ENCODE data around the gene REXO2.
A peak's percentile ranks its signal among the peaks of the same experiment; 100 is the strongest.

Gene REXO2

GRCh38 chr11:114439229-114440120 lies at the start of gene REXO2:
TSS of gene REXO2 (plus strand) at chr11:114439467. CDS start at chr11:114439529, 62 bp downstream.
- peak; percentile 94 for DNase-seq

DNA sequence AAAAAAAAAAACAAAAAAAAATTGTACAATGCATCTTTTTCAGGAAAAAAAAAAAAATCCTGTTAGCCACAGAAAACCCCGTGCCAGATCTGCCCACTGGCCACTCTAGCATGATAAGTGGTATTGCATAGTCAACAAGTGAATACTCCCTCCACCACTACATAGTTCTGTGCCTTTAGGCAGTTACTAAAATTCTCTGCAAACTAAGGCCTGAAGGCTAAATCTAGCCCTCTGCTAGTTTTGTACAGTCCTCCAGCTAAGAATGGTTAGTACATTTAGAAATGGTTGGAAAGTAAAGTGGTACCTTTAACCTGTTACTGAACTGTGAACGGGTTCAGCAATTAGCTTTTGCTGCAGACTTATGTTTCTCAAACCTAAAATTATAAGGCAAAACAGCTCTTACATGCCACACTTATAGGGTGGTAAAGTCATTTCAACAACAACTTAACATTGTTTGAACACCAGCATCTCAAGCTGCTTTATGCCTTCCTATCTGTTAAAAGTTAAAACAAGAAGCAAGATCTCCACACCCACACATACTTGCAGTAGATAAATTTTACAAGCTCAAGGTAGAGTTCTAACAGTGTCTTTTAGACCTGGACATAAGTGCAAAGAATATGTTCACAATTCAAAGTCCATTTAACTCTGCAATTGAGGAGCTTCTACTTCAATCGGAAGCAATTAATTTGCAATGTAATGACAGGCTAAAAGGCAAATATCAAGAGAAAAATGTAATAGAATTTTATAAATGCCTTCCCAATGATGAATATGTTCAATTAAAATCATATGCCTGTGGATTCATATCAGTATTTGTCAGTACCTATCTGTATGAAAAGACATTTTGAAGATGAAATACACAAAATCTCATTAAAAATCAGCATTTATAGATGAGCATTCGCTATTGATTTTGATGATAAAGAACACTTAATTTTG lies 46.3 kb upstream of the REXO2 start:
- no peak for DNase-seq

DNA sequence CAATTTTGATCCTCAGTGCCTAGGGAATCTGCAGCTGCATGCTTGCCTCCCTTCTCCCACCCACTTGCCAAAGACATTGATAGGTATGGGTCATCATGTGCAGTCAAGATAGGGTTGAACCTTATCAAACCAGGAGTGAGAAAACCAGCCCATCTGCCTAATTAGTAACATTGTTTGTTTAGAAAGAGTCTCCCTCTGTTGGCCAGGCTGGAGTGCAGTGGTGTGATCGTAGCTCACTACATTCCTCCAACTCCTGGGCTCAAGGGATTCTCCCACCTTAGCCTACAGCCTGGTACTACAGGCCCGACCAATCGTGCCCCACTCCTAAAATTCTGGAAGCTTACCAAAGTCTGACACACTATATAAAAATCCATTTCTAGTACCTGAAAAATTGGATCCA lies 43.5 kb upstream of the REXO2 start:
- DNase-seq = no peak

DNA sequence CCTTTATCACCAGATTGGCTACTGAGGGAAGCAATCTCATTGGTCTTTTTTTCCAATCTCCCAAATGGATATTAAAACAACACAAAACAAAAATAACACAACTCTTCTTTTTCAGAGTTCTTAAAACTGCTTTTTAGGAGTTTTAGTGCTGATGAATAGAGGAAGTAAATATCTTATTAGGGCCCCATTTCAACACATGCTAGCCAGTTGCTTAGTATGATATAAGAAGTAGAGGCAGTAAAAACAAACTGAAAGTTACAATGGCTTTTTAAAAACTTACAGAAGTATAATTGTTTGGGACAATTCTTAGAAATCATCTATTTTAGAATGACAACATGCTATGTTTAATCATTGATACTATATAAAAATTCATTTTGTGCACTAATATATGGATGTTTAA lies 42.4 kb upstream of the REXO2 start:
- DNase-seq = no peak

DNA sequence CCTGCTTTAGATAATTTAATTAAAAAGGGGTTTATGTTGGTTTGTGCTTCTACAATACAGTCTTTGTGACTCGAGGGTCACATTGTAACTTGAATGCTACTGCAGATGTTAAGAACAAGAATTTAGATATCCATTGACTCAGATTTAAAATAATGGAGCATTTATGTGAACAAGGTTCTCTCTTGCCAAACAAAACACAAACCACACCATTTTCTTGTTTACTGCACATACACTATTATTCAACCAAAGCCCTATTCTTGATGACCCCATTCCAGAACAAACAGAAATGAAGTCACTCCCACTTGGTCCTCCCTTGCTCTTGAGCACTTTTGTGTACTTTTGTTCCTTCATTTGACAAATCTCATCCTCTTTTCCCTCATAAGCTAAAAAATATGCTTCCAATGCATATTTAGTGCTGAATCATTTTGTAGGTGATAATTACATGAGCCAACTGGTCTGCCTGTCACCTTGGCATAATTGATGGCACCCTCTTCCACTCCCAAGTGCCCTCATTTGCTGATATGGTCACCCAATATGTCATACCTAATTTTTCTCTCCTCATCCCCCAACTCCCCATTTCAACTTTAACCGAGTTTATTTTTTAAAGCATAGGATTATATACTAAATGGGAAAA lies 41.8 kb upstream of the REXO2 start:
- no peak for DNase-seq

DNA sequence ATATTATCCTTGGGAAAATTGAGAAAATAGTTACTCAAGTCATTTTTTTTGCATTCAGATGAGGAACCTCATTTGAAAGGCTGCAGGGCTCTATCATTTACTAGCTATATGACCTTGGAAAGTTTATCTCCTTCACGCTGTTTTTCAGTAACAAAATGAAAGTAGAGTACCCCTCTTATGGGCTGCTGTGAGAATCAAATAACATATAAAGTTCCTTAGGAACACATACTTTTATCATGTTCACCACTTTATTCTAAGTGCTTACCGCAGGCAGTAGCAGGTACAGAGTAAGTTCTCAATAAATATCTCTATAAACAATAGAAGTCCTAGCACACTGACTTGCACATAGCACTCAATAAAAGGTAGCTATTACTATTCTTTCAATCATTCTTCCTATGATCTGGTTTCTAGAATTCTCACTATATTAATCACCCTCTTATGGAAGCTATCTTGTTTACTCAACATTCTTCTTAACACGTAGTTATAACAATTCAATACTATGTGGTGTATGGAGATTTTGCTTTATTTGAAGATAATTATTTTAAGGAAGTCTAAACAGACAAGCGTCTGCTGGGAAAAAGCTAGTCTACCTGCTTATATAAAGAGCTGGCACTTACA lies 40.9 kb upstream of the REXO2 start:
- DNase-seq = no peak

DNA sequence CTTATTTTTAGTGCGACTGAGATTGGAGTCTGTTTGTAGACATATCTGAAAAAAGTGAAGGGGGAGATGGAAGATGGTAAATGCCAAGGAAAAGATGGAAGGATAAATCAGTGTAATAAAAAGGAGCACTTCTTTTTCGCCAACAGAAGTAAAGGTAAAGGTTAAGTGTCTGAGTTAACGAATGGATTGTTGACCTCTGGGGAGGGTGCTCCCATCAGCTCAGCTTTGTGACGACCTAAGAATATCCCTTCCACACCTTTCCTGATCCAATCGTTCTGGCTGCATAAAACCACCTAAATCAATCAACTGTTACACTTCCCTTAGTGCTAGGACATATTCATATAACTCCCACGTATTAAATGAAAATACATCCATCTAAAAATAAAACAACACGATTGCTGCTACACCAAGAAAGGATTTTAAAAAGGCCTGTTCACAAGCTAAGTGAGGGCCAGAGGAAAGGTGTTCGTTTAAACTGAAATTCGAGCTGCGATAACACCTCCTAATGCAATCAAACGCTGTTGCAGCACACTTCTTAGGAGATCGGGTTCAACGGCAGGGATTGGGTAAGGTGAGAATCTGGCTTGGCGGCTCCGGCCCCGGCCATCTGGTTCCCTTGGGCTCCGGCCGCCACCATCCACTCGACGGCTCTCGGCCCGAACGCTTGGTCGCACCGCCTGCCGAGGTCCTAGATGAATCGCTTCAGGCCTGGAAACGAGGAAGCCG lies 39.6 kb upstream of the REXO2 start:
- no peak for DNase-seq

DNA sequence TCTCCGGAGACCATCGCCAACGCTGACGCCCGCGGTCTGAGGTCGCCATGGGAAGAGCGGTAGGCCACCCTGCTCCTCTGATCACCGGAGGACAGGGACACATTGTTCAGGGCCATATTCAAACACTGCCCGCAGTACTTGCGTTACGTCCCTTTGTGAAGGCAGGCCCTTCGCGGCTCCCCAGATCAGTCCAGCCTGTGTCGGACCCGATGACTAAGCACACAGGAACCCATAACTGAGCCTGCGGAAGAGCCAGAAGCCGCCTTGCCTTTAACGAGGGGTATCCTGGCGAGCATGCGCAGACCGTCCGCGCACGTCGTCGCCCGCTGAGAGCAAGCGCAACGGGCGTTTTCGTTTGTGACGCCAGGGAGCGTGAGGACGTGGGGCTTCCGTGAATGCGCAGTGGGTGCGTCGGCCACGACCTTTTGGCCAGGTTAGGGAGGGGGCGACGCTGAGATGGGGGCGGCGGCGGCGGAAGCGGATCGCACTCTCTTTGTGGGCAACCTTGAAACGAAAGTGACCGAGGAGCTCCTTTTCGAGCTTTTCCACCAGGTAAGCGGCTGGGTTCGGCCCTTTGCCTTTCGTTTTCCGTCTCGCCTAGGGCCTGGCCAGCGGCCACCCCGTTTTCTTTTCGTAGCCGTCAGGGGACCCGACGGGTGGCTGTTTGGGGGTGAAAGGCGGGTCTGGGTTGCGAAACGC lies 38.9 kb upstream of the REXO2 start, which contains the start of the genes C11orf71 and RBM7:
Gene C11orf71, minus strand, starts transcription at position 296 of the 699 bp plus-strand sequence. Its CDS starts 180 bp downstream, at position 116.
Gene RBM7, plus strand, starts transcription at position 451 of the 699 bp plus-strand sequence. Its CDS starts 6 bp downstream, at position 457.
- DNase-seq = peak; percentile 98

DNA sequence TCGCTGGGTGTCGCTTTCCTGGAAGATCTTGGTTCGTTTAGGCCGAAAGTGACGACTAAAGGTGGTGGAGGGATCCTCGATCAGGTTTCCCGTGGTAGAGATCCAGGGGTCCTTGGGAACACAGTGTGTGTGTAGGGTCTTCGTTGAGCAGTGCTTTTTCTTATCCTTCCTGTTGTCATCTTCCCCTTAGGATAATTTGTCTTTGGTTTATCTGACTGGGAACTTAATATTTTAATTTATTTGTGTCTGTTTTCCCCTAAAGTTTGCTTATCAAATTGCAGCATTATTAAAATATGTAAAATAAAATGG lies 38.4 kb upstream of the REXO2 start:
- DNase-seq = no peak

GRCh38 chr11:114401311-114401710 lies 38.0 kb upstream of the REXO2 start:
- DNase-seq = peak; percentile 7

GRCh38 chr11:114412946-114413345 lies 26.3 kb upstream of the REXO2 start:
- no peak for DNase-seq

GRCh38 chr11:114413958-114414357 lies 25.3 kb upstream of the REXO2 start:
- DNase-seq = no peak

- DNase-seq = no peak
Measured at GRCh38 chr11:114416441-114416961, 22.8 kb upstream of the REXO2 start.

GRCh38 chr11:114426280-114426679 lies 13.0 kb upstream of the REXO2 start:
- no peak for DNase-seq

DNA sequence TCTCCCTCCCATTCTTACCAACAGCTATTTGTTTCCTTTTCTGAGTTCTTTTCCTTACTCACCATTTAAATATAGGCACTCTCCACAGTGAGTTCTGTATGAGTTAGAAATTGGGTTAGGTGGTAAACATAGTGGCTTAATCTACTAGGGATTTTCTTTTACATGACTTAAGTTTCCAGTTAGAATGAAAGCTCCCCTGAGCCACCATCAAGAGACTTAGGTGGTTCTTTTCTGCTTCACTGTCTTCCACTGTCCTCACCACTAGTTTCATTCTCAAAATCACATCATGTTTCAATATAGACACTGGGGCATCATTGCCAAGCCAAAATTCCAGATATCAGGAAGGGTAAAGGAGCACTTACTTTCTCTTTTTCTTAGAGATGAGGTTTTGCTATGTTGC lies 9.0 kb upstream of the REXO2 start:
- DNase-seq = no peak

- no peak for DNase-seq
Measured at GRCh38 chr11:114432893-114433292, 6.4 kb upstream of the REXO2 start.

DNA sequence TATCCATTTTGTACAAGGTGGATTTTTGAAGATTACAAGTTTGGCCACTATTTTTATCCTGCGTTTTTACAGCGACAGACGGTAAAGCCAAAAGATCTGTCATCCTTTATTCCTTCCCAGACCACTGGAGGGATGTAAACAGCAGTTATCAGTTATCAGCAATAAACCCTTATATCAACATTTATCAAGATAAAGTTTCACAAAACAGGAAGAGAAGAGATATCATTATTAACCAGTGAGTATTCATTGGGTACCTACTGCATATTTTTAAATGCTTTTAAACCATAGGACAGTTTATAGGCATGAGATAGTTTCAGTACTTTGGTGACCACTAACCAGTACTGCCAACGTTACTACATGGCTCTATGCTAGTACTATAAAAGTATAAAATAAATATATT lies 5.9 kb upstream of the REXO2 start:
- no peak for DNase-seq

DNA sequence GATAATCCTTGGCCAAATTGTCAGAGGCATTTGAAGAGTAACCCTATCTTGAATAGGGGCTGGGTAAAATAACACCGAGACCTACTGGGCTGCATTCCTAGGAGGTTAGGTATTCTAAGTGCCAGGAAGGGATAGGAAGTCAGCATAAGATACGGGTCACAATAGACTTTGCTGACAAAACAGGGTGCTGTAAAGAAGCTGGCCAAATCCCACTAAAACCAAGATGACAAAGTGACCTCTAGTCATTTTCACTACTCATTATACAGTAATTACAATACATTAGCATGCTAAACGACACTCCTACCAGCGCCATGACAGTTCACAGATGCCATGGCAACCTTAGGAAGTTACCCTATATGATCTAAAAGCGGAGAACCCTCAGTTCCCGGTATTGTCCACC lies 964 bp upstream of the REXO2 start:
- no peak for DNase-seq

- no peak for DNase-seq
Measured at GRCh38 chr11:114440121-114440860, 1.0 kb downstream of the REXO2 start.
